Measurements from ENCODE around the gene KRTAP10-4.
"Not testable (repeated sequence)": the region's sequence is repeated elsewhere in the genome, so short reads cannot be mapped to it uniquely, and the experiment has no call there.

KRTAP10-4 gene

GRCh38 chr21:44600118-44600978 is 26.8 kb downstream of the KRTAP10-4 start, which contains the start of gene KRTAP10-7:
KRTAP10-7 (plus strand) TSS chr21:44600597; CDS start chr21:44600622, 25 bp downstream.
- DNase-seq = not testable (repeated sequence)

DNA sequence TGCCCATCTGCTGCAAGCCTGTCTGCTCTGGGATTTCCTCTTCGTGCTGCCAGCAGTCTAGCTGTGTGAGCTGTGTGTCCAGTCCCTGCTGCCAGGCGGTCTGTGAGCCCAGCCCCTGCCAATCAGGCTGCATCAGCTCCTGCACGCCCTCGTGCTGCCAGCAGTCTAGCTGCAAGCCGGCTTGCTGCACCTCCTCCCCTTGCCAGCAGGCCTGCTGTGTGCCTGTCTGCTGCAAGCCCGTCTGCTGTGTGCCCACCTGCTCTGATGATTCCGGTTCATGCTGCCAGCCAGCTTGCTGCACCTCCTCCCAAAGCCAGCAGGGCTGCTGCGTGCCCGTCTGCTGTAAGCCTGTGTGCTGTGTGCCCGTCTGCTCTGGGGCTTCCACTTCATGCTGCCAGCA is 27.6 kb downstream of the KRTAP10-4 start:
- not testable (repeated sequence) for DNase-seq

- DNase-seq = no peak
Measured at GRCh38 chr21:44601596-44602462, 28.3 kb downstream of the KRTAP10-4 start.

GRCh38 chr21:44602463-44602850 is 28.9 kb downstream of the KRTAP10-4 start:
- no peak for DNase-seq

DNA sequence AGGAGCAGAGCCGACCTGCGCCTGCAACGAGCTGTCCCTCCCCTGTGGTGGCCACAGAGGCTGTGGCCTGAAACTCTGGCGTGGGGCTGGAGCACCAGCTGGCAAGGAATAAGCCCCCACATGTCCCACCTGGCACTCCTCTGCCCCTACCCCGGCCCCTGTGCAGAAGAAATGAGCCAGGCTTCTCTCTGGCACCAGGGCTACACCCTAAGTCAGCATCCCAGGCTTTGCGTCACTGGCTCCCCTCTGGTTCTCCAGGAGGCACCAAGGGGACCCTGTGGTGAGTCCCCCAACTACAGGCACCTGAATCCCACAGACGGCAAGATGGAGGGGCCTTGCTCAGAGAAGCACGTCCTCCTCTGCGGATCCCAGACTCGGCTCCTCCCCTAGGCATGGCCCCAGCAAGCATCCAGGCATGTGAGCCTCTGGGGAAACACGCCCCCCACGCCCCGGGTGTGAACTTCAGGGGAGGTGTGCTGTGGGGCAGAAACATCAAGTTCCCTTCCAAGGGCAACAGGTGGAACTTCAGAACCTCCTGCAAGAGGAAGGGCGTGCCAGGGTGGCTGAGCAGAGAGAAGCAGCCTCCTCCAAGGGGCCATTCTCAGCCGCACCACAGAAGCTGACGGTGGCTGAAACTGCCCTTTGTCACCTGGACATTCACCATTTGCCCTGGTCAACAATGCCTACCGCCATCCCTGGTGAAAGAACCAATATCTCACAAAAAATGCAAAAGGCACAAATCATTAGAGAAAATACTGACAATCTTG is 29.8 kb downstream of the KRTAP10-4 start:
- no peak for DNase-seq

- DNase-seq = no peak
Measured at GRCh38 chr21:44603911-44604310, 30.4 kb downstream of the KRTAP10-4 start.

DNA sequence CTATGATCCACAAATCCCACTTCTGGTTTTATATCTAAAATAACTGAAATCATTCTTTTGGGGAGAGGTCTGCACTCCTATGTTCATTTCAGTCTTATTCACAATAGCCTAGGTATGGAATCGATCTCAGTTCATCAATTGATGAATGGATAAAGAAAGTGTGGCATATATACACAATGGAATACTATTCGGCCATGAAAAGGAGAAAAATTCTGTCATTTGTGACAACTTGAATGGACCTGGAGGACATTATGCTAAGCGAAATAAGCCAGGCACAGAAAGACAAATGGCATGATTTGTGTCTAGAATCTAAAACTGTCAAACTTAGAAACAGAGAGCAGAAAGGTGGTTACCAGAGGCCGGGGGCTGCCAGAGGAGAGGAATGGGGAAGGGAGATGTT is 33.0 kb downstream of the KRTAP10-4 start:
- no peak for DNase-seq

DNA sequence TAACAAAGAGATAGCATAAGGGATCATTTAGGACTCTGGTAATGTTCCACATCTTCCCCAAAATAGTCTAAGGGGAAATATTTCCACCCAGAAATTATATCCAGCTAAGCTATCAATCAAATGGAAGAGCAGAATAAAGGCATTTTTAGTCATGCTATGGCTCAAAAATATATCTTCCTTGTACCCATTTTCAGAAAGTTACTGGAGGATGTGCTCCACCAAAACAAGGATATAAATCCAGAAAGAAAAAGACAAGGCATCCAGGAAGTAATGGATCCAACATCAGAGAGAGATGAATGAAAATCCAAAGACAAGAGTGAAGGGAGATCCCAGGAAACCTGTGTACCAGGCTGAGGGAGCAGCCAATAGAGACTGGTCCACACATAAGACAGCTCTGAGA is 35.7 kb downstream of the KRTAP10-4 start:
- no peak for DNase-seq

GRCh38 chr21:44610157-44610843 is 36.8 kb downstream of the KRTAP10-4 start:
- DNase-seq = not testable (repeated sequence)

DNA sequence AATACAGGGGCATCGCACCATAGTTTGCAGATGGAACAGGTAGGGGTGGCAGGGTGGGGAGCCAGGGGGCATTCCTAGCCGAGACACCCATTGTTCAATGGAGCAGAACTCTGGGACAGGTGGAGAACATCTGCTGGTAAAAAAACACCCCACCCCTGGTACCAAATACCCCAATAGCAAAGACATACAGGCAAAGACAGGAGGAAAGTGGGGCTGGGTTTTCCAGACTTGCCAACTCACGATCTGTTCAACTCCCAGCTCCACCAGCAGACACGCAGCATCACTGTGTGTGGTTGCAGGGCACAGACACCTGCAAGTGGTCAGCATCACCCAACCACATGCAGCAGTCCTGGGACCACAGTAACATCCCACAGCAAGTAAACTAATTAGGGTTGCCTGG is 38.0 kb downstream of the KRTAP10-4 start:
- no peak for DNase-seq

DNA sequence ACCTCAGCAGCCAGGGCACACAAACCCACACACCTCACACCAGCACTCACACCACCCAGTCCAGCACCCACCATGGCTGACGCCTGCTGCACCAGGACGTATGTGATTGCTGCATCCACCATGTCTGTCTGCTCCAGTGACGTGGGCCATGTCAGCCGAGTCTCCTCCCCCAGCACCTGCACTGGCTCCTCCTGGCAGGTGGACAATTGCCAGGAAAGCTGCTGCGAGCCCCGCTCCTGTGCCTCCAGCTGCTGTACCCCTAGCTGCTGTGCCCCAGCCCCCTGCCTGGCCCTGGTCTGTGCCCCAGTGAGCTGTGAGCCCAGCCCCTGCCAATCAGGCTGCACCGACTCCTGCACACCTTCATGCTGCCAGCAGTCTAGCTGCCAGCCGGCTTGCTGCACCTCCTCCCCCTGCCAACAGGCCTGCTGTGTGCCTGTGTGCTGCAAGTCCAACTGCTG is 38.5 kb downstream of the KRTAP10-4 start, which contains the start of gene KRTAP10-8:
Gene KRTAP10-8, plus strand, starts transcription at position 51 of the 458 bp plus-strand sequence. Its CDS starts 22 bp downstream, at position 73.
- no peak for DNase-seq

DNA sequence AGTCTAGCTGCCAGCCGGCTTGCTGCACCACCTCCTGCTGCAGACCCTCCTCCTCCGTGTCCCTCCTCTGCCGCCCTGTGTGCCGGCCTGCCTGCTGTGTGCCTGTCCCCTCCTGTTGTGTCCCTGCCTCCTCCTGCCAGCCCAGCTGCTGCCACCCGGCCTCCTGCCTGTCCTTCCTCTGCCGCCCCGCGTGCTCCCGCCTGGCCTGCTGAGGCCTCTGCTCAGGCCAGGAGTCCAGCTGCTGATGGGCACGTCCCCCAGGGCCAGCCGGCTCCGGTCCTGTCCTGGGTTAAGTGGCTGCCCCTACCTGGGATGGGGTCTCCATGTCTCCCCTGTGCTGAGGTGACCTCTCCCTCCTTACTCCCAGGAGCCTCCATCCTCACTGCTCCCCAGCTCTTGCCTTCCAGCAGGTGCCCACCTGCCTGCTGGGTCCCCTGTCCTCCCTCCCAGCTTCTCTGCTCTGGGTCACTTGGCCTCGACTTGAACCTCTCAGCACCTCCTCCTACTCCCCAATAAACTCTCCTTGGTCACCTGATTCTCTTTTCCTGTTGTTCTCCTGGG is 39.2 kb downstream of the KRTAP10-4 start:
- DNase-seq = no peak

DNA sequence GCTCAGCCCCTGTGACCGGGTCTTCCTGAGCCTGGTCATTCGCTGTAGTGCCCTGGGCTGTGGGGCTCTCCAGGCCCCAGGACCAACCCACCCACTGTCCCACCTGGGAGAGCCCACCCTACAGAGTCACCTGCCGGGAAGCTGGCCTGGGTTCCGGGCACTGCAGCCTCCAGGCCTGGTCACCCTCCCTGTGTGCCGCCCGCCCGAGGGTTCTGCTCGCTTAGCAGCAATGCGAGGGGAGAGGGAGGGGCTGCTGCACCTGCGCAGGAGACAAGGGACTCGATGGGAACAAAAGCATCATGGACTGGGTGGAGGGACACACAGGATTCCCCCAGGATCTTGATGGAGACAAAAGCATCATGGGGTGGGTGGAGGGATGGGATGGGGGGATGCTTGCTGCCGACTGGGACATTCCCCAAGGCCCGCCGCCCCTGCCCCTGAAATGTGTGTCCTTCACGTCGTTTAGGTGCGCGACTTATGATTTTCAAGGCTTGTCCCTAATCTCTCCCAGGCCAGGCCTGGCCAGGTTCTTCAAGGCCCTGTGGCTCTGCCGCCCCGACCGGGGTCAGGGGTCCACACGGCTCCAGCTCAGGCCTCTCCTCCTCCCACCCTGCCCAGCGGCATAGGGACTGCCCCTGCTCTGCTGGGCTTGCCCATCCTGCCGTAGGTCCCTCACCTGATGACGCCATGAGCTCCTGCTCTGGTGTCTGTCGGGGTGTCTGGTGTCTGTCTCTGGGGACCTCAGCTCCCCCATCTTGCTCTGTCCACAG is 40.0 kb downstream of the KRTAP10-4 start:
- no peak for DNase-seq

DNA sequence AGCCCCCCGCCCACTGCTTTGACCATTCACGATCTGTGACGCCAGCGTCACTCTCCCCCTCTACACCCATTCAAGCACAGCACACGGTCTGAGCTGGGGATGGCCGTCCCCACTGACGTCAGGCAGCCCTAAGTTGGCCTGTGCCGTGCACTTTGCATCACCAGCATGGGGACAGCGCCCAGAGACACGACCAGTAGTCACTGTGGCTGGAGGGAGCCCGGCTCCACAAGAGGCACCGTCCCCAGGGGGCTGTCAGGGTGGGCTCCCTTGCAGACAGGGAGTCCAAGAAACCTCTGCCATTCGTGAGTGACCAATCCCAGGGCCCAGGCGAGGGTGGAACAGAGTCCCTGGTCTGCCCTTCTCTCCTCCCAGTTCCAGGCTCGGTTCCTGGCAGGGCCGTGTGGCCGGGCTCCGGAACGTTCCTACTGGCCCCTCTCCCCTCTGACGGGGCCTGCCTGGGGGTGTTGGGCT is 40.7 kb downstream of the KRTAP10-4 start:
- DNase-seq = no peak

DNA sequence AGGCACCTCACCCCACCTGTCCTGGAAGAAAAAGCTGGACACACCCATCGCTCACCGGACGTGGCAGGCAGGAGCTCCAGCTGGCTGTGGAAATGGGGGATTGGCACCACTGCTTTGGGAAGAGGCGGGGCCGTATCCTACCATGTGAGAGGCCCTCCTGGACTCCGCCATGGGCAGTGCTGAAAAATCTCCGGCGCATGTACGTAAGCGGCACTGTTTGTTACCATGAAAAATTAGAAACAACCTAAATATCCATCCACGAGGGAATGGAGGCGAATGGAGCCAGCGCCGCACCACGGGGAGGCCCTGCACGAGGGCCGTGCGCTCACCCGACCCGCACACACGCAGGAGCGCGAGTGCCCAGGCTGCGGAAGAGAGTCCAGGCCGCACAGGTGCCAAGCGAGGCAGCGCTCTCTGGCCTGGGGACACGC is 41.4 kb downstream of the KRTAP10-4 start:
- DNase-seq = no peak

DNA sequence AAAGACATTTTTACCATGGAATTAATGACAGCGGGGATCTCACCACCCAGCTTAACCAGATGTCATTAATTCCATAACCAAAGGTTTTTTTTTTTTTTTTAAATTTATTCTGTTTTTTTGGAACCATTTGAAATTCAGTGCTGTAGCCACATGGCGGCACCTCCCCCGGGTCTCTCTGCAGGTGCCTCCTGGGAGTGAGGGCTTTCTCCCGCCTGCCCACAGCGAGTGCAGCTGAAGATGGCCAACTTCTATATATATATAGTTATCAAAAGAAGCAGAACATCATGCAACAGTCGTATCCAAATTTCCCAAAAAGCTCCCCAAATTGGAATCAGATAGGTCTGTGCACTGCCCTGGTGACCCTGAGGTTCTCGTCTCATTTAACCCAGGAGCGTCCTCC is 41.9 kb downstream of the KRTAP10-4 start:
- no peak for DNase-seq

GRCh38 chr21:44615911-44616590 is 42.5 kb downstream of the KRTAP10-4 start:
- no peak for DNase-seq

GRCh38 chr21:44616591-44616926 is 43.0 kb downstream of the KRTAP10-4 start:
- DNase-seq = no peak

DNA sequence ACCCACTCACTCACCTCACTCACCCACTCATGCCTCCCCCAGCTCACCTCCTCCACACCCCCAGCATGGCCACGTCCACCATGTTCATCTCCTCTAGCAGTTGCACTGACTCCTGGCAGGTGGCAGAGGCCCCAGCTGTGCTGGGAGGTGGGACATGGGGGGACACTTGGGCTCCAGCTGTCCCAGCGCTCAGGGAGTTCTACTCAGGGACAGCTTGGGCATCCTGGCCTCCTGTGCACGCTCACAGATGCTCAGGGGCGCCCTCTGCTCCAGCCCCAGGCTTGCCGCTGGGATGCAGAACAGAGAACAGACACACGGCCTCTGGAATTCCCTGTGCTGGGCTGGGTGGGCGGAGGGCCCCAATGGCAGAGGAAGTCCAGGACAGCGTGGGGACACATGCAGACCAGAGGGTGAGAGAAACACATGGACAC is 43.6 kb downstream of the KRTAP10-4 start:
- no peak for DNase-seq

GRCh38 chr21:44618504-44618903 is 45.0 kb downstream of the KRTAP10-4 start:
- DNase-seq = peak in 1 of 2 donors; percentile 9
